Tibial artery (tissue), 4 donors: ENCODE data around the gene WBP11.

Source experiments
- DNase-seq, 2 donors: peaks; one replicate each; pipeline ENCODE4 v3.0.0-alpha.2; 2019
- H3K27ac ChIP-seq, 2 donors: fragments of 200-600 bp; sonication (generic) in 1 of 2; 1 replicate in 1 of 2; 2 replicates in 1 of 2; pipeline ENCODE4 v1.5.1; 2018 to 2019; ENCODE audit warnings: mild to moderate bottlenecking in 1 of 2
- H3K27me3 ChIP-seq, 2 donors: fragments of 200-600 bp; sonication (generic) in 1 of 2; one replicate each; pipeline versions ENCODE4 v1.5.1 to v1.6.0; 2016 to 2019
- H3K36me3 ChIP-seq, 3 donors: fragments of 200-600 bp; sonication (generic) in 2 of 3; one replicate each; pipeline ENCODE4 v1.5.1; 2016 to 2019; ENCODE audit warnings: mild to moderate bottlenecking in 2 of 3
- H3K4me1 ChIP-seq, 4 donors: fragments of 200-600 bp; sonication (generic) in 2 of 4; 1 replicate in 3 of 4; 2 replicates in 1 of 4; pipeline ENCODE4 v1.5.1; 2016 to 2019
- H3K4me3 ChIP-seq, 2 donors: fragments of 200-600 bp; sonication (generic) in 1 of 2; 1 replicate in 1 of 2; 2 replicates in 1 of 2; pipeline ENCODE4 v1.5.1; 2018 to 2019; ENCODE audit warnings: mild to moderate bottlenecking in 2 of 2
- H3K9me3 ChIP-seq, 3 donors: fragments of 200-600 bp; sonication (generic) in 1 of 3; one replicate each; pipeline ENCODE4 v1.5.1; 2016 to 2019
- intact Hi-C: fragments of 100-400 bp; cut with DNase I; formaldehyde crosslinking; loops from one replicate; pipeline ENCODE4 v1.15.0; 2023; ENCODE audit warnings: low total_unique reads
- TF ChIP-seq, protein P1 (sequence below), 2 experiments: fragments of 200-600 bp in 1 of 2; fragments of 450-650 bp in 1 of 2; IDR thresholded peaks; one replicate each; pipeline ENCODE4 v1.5.1; 2017 to 2019; ENCODE audit warnings: antibody characterized with exemption in 2 of 2, mild to moderate bottlenecking in 1 of 2, moderate library complexity in 1 of 2

The WBP11 gene

DNA sequence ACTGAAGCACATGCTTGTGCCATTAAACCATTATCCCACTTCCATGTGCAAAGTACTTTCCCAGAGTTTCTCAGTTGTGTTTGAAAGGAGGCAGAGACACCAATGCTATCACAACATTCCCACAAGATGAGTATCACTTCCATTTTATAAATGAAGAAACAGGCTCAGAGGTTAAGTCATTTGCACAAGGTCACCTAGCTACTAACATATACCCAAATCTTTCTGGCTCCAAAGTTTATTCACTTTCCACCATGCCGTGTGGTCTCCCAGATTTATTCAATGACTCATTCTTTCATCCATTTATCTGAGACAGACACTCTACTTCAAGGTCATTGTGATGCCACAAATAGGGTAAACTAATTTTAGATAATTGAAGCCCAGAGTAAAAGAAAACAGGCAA is 30.7 kb upstream of the WBP11 start:
- intact Hi-C loops: no loop called here
- no peak overlapping the region for H3K27ac ChIP-seq
- no peak overlapping the region for H3K4me3 ChIP-seq
- H3K36me3 ChIP-seq: no peaks in the 10 kb centered on the region
- TF ChIP-seq, protein P1, sequence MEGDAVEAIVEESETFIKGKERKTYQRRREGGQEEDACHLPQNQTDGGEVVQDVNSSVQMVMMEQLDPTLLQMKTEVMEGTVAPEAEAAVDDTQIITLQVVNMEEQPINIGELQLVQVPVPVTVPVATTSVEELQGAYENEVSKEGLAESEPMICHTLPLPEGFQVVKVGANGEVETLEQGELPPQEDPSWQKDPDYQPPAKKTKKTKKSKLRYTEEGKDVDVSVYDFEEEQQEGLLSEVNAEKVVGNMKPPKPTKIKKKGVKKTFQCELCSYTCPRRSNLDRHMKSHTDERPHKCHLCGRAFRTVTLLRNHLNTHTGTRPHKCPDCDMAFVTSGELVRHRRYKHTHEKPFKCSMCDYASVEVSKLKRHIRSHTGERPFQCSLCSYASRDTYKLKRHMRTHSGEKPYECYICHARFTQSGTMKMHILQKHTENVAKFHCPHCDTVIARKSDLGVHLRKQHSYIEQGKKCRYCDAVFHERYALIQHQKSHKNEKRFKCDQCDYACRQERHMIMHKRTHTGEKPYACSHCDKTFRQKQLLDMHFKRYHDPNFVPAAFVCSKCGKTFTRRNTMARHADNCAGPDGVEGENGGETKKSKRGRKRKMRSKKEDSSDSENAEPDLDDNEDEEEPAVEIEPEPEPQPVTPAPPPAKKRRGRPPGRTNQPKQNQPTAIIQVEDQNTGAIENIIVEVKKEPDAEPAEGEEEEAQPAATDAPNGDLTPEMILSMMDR (IDR thresholded peaks at IDR 0.05): no peak
- no peaks in the 10 kb centered on the region for H3K9me3 ChIP-seq
- no peaks in the 10 kb centered on the region for H3K27me3 ChIP-seq
- DNase-seq: no peak
- H3K4me1 ChIP-seq: peaks cover 0 to 21% (median 0%) of the 10 kb centered on the region in 4 donors

DNA sequence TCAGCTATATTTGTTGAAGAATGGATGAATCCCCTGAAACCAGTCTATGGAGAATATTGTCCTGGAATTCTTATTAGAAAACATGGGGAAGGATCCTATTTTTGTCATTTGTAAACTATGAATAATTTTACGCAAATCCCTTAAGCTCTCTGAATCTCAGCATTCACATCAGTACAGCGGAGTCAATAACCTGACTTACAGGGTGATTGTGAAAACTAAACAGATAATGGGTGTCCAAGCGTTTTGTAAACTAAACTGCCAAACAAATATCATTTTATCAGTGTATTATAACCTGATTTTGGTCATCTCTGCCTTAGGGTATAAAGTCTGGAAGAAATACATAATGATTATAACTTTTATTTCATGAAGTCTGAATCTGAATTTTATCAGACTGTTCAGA is 30.1 kb upstream of the WBP11 start:
- TF ChIP-seq, protein P1 (IDR thresholded peaks at IDR 0.05): no peak
- Histone ChIP-seq H3K36me3 (no peaks in the 10 kb centered on the region), H3K27ac (no peak overlapping the region), H3K27me3 (no peaks in the 10 kb centered on the region), H3K9me3 (no peaks in the 10 kb centered on the region), H3K4me3 (no peak overlapping the region), H3K4me1 (peaks cover 0 to 20% (median 0%) of the 10 kb centered on the region in 4 donors)
- DNase-seq: no peak
- intact Hi-C loops: no loop called here

DNA sequence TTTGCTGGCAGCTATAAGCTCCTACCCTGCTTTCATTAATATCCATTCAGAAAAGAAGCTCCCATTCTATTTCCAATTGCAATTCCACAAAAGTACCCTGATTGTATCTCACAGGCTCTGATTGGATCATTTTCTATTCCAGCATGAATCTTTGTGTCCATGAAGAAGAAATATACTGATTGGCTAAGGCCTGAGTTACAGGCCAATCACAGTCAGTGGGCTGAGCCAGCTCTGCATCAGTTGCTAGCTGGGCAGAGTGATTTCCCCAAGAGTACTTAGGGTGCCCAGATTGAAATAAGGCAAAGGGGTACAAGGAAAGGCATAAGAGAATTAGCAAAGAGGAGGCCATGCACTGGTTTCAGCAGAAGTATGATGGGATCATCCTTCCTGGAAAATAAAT is 25.6 kb upstream of the WBP11 start:
- no peak overlapping the region for H3K27ac ChIP-seq
- no peak for DNase-seq
- no peaks in the 10 kb centered on the region for H3K9me3 ChIP-seq
- peaks cover 0 to 18% (median 7%) of the 10 kb centered on the region in 4 donors for H3K4me1 ChIP-seq
- H3K4me3 ChIP-seq: no peak overlapping the region
- no peaks in the 10 kb centered on the region for H3K36me3 ChIP-seq
- no peaks in the 10 kb centered on the region for H3K27me3 ChIP-seq
- TF ChIP-seq, protein P1 (IDR thresholded peaks at IDR 0.05): no peak
- intact Hi-C loops: no loop called here

DNA sequence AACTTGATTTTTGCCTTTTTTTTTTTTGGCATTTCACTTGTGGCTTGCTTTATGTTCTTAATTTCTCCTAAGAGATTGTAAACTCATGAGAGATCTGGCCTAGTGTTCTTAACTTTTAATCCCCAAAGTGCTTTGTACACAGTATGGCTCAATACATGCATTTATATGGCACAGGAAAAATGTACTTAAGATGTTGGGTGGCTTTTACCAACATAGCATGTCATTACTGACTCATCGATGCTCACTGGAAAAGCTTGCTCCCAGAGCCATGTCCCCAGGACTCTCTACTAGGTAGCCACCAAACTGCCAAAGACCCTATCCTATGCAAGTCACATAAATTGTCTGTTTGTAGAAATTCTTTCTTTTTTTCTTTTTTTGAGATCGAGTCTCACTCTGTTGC is 23.8 kb upstream of the WBP11 start:
- H3K27ac ChIP-seq: peak overlapping the region; percentile 70 to 80
- intact Hi-C loops: no loop called here
- TF ChIP-seq, protein P1 (IDR thresholded peaks at IDR 0.05): no peak

DNA sequence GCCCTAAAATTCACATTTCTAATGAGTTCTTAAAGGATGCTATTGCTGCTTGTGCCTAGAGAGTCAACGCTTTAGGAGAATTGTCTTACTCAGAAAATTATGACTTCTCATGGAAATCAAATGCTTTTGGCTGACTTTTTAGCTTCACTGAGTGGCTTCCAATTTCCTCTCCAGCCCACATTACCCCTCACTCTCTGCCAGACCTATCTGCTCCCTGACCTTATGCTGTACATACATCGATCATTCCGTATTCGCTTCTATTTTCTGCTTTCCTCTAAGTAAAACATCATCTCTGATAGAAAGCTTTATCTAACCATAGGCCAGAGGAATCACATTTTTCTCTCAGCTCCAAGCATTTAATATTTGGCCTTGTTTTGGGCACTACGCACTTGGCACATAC is 23.2 kb upstream of the WBP11 start:
- no peak for DNase-seq
- TF ChIP-seq, protein P1 (IDR thresholded peaks at IDR 0.05): no peak
- peaks cover 0 to 18% (median 7%) of the 10 kb centered on the region in 4 donors for H3K4me1 ChIP-seq
- H3K4me3 ChIP-seq: no peak overlapping the region
- no peaks in the 10 kb centered on the region for H3K27me3 ChIP-seq
- H3K36me3 ChIP-seq: no peaks in the 10 kb centered on the region
- intact Hi-C loops: no loop called here
- H3K27ac ChIP-seq: peak overlapping the region; percentile 70 to 80
- H3K9me3 ChIP-seq: no peaks in the 10 kb centered on the region

More for the DNA sequence above, 23.8 kb upstream of the WBP11 start:
- Histone ChIP-seq H3K4me1 (peaks cover 0 to 18% (median 7%) of the 10 kb centered on the region in 4 donors), H3K4me3 (no peak overlapping the region), H3K9me3 (no peaks in the 10 kb centered on the region), H3K27me3 (no peaks in the 10 kb centered on the region), H3K36me3 (no peaks in the 10 kb centered on the region)
- no peak for DNase-seq

DNA sequence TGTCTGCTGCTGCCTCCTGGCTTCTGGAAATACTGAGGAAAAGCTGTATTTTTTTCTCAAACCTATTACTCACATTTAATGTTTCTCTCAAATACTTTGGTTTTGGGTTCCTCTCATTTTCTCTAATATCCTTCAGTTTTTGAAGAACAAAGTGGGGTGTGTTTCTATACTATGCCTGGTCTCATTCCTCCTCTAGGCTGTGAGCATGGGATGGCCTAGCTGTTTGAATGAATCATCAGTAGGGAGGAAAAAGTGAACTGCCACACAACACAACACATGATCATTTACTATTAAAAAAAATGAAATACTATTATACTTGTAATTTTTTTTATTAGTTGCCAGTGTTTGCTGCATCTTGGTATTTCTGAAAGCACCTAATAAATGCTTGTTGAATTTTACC is 22.0 kb upstream of the WBP11 start:
- intact Hi-C loops: no loop called here
- H3K27me3 ChIP-seq: no peaks in the 10 kb centered on the region
- H3K4me1 ChIP-seq: peaks cover 0 to 18% (median 7%) of the 10 kb centered on the region in 4 donors
- H3K9me3 ChIP-seq: no peaks in the 10 kb centered on the region
- no peak overlapping the region for H3K27ac ChIP-seq
- H3K36me3 ChIP-seq: no peaks in the 10 kb centered on the region
- DNase-seq: no peak
- no peak overlapping the region for H3K4me3 ChIP-seq
- TF ChIP-seq, protein P1 (IDR thresholded peaks at IDR 0.05): no peak
